HG03135 (cell line): ENCODE data around the gene DHX35.

Experiments
- ATAC-seq: cut with Tn5 transposase; IDR thresholded peaks from one replicate; pipeline ENCODE4 v1.9.1; 2021; ENCODE audit warnings: mild to moderate bottlenecking, moderate library complexity; ENCODE audit not compliant: unreplicated experiment

DHX35 gene

DNA sequence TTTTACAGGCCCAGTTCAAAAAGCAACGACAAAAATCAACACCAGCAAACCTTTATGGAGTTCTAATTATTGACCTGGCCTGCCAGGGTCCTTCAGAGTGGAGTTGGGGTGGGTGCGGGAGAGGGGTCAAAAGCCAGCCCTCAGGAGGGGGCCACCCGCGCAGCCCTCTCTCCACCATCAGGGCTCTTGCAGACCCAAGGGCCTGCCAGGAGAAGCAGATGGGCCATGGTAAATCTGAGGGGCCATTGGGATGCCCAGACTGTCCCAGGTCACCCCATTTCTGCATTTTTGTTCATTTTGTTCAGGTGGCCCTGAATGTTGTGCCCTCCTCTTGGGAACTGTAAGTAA lies 88.4 kb downstream of the DHX35 start:
- ATAC-seq: no peak

DNA sequence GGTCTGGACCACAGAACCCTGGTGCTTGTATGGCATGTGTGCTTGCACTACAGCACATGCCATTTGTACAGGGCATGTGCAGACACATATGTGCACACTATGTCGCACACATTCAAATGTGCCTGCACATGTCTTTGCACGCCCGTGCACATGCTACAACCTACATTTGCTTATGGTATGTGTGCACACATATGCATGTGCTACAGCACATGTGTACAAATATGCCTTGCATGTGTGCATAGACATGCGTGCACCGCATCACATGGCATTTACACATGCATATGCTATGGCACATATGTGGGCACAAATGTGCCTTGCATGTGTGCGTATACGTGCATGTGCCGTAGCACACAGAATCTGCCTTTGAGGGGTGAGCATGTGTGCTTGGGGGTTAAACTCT lies 90.5 kb downstream of the DHX35 start:
- no peak for ATAC-seq

DNA sequence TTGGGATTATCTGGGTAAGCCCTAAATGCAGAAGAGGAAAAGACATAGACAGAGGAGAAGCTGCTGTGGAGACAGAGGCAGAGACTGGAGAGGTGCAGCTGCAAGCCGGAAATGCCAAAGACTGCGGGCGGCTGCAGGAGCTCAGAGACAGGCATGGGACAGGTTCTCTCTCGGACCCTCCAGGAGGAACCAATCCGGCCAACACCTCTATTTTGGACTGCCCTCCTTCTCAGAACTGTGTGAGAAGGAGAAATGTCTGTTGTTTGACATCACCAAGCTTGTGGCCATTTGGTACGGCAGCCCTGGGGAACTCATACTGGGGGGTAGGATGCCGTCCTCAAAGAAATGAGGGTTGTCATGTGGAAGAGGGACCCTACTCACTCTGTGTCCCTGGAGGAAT lies 95.0 kb downstream of the DHX35 start:
- no peak for ATAC-seq

DNA sequence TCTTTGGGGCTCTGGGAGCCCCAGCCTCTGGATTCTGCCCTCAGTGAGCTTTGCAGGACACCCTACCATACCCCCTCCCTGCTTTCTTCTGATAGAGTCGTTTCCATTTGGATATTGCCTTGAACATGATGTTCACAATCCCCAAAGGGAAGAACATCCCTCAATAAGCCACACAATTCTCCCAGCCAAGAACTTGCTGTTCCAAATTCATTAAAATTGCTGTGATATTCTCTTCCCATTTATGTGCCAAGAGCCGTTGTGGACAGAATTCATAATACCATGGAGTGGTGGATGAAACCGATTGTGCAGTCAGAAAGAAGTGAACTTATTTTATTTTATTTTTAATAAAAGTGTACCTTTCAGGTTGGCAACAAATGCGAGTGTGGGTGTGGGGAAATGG lies 95.8 kb downstream of the DHX35 start:
- no peak for ATAC-seq

DNA sequence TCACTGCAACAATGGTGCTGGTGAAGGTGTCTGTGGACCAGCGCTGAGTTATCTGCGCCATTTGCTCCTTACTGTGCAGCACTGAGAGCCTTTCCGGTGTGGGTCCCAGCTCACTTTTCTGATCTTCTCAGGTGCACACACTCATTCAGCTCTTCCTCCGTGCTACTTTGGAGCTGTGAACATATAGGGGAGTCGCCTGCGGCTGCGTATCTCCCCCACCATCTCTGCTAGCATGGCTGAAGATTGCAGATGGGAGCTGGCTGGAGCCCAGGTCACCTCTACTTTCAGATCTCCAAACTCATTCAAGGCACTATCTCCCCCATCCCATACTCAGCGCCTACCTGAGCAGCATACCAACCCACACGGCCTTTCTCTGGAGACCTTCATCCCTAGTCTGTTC lies 96.9 kb downstream of the DHX35 start:
- ATAC-seq: no peak

DNA sequence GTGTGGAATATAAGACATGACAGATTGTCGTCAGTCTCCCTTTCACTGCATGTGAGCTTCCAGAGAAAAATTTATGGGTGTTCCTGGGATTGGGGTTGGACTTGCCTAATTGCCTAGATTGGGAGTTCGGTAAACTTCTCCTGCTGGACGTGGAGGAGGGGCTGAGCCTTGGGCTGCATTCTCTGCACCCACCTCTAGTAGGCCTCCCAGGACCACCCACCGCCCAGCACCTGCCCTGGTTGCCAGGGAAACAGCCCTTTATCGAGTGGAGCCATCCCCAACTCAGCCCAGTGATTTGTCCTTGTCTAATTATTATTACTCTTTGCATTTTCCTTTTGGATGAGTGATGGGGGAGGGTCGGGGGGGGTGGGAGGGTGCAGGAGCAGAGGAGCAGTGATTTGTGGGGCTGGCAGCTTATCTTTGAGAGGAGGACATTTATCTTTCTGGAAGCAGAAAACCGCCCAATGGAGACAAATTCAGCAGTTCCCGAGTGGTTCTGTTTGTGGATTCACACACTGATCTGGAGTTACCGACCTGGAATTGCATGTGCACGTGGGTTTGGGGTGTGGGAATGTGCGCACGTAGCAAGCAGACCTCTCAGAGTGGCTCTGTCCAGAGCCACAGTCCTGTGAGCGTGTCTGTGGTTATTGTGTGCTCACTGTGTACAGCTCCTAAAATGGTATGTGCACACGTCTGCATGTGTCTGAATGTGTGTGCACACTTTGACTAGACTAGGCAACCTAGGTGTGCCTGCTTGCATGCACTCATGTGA lies 104.5 kb downstream of the DHX35 start:
- no peak for ATAC-seq

DNA sequence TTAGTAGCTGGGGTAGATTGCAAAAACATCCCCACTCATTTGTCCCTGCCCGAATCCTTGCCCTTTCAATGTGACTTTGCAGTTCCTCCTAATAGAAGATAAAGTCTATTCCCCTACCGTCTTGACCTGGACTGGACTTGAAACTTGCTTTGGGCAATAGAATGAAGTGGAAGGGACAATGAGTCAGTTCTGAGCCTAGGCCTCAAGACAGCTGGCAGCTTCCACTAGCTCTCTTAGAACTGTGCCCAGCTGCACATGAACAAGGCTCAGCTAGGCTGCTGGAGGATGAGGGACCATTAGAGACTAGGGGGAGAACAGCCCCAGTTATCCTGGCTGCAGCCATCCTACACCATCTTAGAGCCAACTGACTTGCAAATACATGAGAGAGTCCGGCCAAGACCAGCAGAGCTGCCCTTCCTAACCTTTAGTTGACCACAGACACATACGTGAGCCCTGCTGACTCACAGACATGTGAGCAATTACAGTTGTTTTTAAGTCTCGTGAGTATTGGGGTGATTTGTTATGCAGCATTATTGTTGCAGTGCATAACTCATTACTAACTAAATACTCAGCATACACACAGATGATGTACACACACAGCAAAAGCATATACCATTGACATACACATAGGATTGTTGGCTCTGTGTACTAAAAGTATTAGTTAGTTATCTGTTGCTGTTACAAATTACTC lies 105.5 kb downstream of the DHX35 start:
- no peak for ATAC-seq

DNA sequence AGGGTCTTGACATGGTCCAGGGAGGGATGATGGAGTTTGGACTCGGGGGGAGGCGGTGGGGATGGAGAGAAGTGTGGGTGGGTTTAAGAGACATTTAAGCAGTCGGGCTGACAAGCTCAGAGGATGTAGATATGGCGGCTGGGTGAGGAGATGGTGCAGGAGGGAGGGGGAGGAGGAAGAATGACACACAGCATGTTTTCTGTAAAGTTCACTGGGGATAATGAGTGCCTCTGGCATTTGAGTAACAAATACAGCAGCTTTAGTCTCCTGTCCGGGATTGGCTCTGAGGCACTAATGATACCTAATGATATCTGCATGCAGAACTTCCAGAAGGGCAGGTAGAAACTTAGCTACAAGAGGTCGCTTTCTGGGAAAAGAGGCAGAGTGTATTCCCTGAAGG lies 107.8 kb downstream of the DHX35 start:
- no peak for ATAC-seq

DNA sequence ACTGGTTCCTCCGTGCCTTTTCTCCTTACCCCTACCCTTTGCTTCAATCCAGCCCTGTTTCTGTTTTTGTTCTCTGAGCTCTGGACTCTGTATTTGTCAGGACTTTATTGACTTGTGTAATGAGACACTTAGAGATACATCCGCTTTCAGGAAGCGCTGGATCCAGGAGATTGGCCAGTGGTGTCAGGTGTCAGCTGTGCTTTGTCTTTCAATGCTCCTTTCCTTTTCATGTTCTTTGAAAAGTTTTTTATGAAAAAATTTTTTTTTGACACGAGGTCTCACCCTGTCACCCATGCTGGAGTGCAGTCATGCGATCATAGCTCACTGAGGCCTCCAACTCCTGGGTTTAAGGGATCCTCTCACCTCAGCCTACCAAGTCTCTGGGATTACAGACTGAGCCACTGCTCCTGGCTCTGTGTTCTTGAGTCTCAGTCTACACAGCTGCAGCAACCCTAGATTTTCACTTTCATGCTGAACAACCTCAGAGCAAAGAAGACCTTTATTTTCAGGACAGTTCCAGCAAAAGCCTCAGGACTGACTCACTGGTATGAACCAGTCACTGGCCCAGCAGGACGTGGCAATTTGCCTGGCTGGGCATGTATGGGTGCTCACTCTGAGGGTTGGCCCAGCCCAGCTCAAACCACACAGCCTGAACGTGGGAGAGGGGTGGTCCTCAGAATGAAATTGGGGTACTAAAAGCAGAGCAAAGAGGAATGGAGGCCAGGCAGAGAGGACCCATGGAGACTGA lies 108.5 kb downstream of the DHX35 start:
- no peak for ATAC-seq

DNA sequence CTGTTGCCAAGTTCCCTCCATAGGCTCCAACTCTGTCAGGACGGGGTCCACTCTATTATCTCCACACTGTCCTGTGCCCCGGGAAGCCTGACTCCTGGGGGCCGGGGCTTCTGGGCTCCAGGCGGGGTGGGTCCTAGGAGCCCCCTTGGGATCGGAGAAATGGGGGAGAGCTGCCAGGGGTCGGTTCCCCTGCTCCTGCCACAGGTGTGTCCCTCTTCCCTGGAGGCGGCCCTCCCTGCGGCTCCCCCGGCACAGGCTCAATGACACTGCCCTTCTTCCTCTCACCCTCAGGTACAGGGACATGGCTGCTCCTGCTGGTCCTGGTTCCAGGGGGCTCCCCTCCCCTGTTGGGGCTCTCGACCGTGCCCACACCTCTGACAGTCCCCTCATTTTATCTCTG lies 110.0 kb downstream of the DHX35 start:
- ATAC-seq: no peak

DNA sequence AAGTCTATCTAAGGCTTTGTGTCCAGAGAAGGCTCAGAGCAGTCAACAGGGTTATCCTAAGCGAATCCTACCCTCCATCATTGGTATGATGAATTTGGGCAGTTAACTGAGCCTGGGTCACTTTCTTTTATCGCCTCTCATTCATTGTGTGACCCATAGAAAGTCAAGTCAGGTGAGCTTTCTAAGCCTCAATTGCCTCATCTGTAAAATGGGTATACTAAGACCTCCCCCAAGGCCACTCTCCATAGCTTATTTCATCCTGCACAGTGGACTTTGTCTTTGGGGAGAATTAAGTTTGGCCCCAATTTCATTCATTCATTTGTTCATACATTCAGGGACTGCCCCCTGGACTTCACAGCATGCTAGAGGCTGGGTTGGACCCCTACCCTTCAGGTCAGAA lies 110.5 kb downstream of the DHX35 start:
- no peak for ATAC-seq

DNA sequence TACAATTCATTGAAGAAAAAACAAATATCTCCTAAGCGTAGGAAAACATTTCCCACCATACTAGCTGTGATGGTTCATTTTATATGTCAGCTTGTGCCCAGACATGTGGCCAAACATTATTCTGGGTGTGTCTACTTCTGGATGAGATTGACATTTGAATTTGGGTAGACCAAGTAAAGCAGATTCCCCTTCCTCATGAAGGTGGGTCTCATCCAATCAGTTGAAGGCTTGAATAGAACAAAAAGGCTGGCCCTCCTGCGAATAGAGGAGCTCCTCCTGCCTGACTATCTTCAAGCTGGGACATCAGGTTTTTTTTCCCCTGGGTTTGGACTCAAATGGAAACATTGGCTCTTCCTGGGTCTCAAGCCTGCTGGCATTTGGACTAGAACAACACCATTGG lies 113.6 kb downstream of the DHX35 start:
- no peak for ATAC-seq

DNA sequence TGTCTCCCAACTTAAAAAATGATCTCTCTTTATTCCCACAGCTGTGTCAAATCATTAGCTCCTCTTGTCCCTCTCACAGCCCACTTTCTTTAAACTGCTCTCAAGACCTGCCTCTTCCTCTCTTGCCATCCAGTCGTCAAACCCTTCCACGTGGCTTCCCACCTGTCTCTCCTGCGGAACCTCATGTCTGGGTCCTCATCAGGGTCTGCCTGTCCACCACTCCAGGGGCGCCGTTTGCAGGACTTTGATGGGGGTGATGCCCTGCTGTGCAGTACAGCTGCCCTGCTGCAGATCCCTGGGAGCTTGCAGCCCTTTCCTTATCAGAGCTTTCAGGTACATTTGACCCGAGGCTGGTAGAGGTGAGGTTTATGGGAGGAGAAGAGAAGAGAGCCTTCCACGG lies 114.8 kb downstream of the DHX35 start:
- ATAC-seq: no peak

DNA sequence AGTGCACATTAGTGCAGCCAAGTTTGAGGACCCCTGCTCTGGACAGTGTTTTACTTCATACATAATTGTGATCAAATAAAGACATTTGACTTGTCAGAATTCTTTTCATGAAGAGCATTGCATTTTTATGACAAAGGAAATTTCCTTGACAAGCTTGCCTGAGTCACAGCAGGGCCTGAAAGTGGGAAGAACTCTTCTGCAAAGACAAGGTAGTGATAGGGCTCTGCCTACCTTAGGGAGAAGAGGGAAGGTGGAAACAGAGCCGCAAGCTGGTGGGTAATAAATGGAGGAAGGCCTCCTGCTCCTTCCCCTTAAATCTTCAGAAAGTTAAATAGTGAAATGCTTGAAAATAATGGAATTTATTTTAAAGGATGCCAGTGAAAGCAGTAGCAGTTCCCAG lies 118.2 kb downstream of the DHX35 start:
- ATAC-seq: no peak

DNA sequence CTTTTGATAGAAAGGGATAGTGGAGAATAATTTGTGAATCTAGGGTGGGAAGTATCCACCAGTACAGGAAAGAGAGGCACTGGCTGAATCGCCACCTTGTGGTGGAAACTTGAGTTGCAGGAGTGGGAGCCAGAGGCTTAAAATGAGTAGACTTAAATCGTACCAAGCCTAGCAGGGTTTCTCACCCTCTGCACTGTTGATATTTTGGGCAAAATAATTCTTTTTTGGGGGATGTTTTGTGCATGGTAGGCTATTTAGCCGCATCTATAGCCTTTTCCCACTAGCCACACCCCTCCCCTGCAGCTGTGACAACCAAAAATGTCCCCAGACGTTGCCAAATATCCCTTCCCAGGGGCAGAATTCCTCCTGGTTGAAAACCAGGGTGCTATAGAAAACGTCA lies 119.1 kb downstream of the DHX35 start:
- ATAC-seq: no peak

DNA sequence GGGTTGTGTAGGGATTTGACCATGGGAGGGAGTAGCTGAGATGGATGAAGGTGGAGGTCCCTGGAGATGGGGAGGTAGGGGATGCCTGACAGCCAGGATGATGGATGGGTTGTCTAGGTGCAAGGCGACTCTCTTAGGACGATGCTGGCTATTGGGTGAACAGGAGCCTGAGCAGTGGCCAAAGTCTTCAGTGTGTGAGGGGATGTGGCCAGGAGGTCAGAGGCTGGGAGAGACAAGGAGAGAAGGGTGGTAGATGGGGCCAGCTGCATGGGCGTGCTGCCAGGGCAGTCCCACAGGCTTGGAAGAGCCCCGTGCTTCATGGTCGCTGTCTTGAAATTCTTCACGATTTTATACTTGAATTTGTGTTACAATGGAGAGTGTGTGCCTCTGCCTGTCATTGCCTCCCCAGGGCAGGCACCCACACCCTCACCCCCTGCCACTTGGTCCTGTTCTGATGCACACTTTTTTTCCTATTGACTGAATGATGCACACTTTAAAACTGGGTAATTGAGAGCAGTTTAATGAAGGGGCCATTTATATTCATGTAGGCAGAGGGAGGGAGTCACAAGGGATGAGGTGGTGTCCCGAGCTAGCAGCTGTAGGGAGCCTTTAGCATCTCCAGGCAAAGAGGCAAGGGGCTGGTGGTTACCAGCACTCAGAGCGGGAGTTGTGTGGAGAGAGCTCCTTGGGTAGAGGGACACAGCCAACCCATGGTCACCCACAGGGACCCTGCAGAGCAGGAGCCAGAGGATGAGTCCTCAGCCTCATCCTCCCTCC lies 120.7 kb downstream of the DHX35 start:
- no peak for ATAC-seq

DNA sequence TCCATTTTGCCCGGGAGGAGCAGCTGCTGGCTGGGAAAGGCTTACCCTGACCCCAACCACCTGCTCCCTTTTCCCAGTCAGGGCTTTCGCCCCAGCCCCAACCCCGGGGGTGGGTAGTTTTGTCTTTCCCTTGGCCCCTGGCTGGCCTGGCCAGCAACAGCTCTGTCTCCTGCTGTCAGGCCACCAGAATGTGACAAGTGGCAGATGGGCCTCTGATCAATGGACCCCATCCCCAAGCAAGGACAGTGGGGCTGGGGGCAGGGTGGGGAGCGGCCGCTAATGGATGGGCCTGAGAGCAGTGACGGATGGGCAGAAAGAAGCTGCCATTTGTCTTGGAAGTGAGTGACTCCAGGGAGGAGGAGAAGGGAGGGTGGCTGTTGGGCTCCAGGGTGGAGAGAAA lies 121.6 kb downstream of the DHX35 start:
- no peak for ATAC-seq

DNA sequence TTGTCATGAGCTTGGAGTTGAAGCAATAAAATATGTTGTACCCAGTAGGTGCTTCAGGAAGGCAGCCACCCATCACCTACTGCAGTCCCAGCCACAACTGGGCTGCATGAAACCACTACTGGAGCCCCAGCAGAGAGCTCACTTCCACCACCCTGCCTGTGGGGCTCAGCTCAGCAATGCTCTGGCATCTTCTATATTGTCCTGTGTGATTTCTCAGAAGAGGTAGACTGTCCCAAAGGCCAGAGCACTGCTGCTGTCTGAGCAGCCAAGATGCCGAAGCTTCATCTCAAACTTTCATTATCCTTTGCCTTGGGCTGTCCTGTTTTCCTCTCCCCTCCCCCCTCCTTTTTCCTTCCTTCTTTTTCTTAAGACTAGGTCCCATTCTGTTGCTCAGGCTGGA lies 126.9 kb downstream of the DHX35 start:
- ATAC-seq: no peak
